H4 (cell line): ENCODE data around the gene NUF2. TPM values are rescaled to one million over a fixed set of nuclear protein-coding genes. Genes with fewer than 3 reads are reported as not detected.
A peak's percentile ranks its signal among the peaks of the same experiment; 100 is the strongest.
"Not testable (repeated sequence)": the region's sequence is repeated elsewhere in the genome, so short reads cannot be mapped to it uniquely, and the experiment has no call there.

ENCODE experiments used
- DNase-seq: peaks from one replicate; pipeline ENCODE4 v3.0.0-alpha.2; 2015; ENCODE audit warnings: low spot score
- total RNA-seq: library from RNA; depleted of rRNA; stranded (reverse); fragments of >200 nt; shearing (Covaris generic); gene quantifications from 2 replicates; pipeline ENCODE4 v1.2.3, GENCODE V29; 2014; rRNA removed

The NUF2 gene
- total RNA-seq, result 22.0 and 28.9 TPM in 2 replicates

- DNase-seq, result peak; percentile 97
Observed at GRCh38 chr1:163321311-163322305, at the start of gene NUF2. NUF2 (plus strand) TSS chr1:163321954; CDS start chr1:163326052, 4,098 bp downstream.

- DNase-seq, result no peak
Observed at GRCh38 chr1:163273766-163274441, 47.9 kb upstream of the NUF2 start.

GRCh38 chr1:163275222-163275621 lies 46.5 kb upstream of the NUF2 start:
- peak; percentile 20 for DNase-seq

- DNase-seq, result no peak
Observed at GRCh38 chr1:163278602-163279001, 43.2 kb upstream of the NUF2 start.

GRCh38 chr1:163284867-163285266 lies 36.9 kb upstream of the NUF2 start:
- not testable (repeated sequence) for DNase-seq

GRCh38 chr1:163290025-163290640 lies 31.6 kb upstream of the NUF2 start:
- peak; percentile 11 for DNase-seq

- no peak for DNase-seq
Observed at GRCh38 chr1:163291461-163291860, 30.3 kb upstream of the NUF2 start.

GRCh38 chr1:163292153-163292552 lies 29.6 kb upstream of the NUF2 start:
- DNase-seq, result not testable (repeated sequence)

- not testable (repeated sequence) for DNase-seq
Observed at GRCh38 chr1:163293497-163293896, 28.3 kb upstream of the NUF2 start.

GRCh38 chr1:163295949-163296348 lies 25.8 kb upstream of the NUF2 start:
- no peak for DNase-seq

GRCh38 chr1:163296504-163297263 lies 25.1 kb upstream of the NUF2 start:
- DNase-seq, result no peak

GRCh38 chr1:163298365-163298764 lies 23.4 kb upstream of the NUF2 start:
- DNase-seq, result no peak

GRCh38 chr1:163300568-163300967 lies 21.2 kb upstream of the NUF2 start:
- DNase-seq, result no peak

- DNase-seq, result no peak
Observed at GRCh38 chr1:163303561-163303960, 18.2 kb upstream of the NUF2 start.

- no peak for DNase-seq
Observed at GRCh38 chr1:163305441-163305840, 16.3 kb upstream of the NUF2 start.

GRCh38 chr1:163307479-163308171 lies 14.1 kb upstream of the NUF2 start:
- no peak for DNase-seq

GRCh38 chr1:163308811-163309210 lies 12.9 kb upstream of the NUF2 start:
- DNase-seq, result no peak

- peak; percentile 10 for DNase-seq
Observed at GRCh38 chr1:163315773-163316374, 5.9 kb upstream of the NUF2 start.

- no peak for DNase-seq
Observed at GRCh38 chr1:163320891-163321290, 863 bp upstream of the NUF2 start.

GRCh38 chr1:163323339-163323738 lies 1.6 kb downstream of the NUF2 start:
- DNase-seq, result not testable (repeated sequence)
